ENCODE results near the gene PHEX. TPM values are rescaled to one million over a fixed set of nuclear protein-coding genes. Genes with fewer than 3 reads are reported as not detected.

PHEX gene
- total RNA-seq, 1 donor from 2014 or later = 0.49 TPM

- Histone ChIP-seq H3K9me3 (no peaks in the 10 kb centered on the region), H3K36me3 (no peaks in the 10 kb centered on the region), H3K27ac (no peak overlapping the region), H3K4me1 (no peaks in the 10 kb centered on the region), H3K27me3 (no peaks in the 10 kb centered on the region), H3K4me3 (no peak overlapping the region)
- no peak for DNase-seq (ENCODE audit: extremely low spot score in 2 of 2)
- intact Hi-C loops (cut with DNase I) = no loop called here
- TF ChIP-seq CTCF (IDR thresholded peaks at IDR 0.05) (no peak), POLR2AphosphoS5 (IDR thresholded peaks at IDR 0.05; ENCODE audit: insufficient read depth in 1 of 2, low read depth in 1 of 2) (no peak), POLR2A (IDR thresholded peaks at IDR 0.05) (no peak)
Measured at GRCh38 chrX:22147942-22148341, 115.8 kb downstream of the PHEX start.

- no peaks in the 10 kb centered on the region for H3K27me3 ChIP-seq
- no peaks in the 10 kb centered on the region for H3K36me3 ChIP-seq
- no peaks in the 10 kb centered on the region for H3K4me1 ChIP-seq
- no peak for DNase-seq (ENCODE audit: extremely low spot score in 2 of 2)
- H3K9me3 ChIP-seq = no peaks in the 10 kb centered on the region
- intact Hi-C loops (cut with DNase I) = no loop called here
- H3K4me3 ChIP-seq = no peak overlapping the region
- no peak for TF ChIP-seq CTCF (IDR thresholded peaks at IDR 0.05)
- TF ChIP-seq POLR2A (IDR thresholded peaks at IDR 0.05) = no peak
- TF ChIP-seq POLR2AphosphoS5 (IDR thresholded peaks at IDR 0.05; ENCODE audit: insufficient read depth in 1 of 2, low read depth in 1 of 2) = no peak
- H3K27ac ChIP-seq = no peak overlapping the region
Measured at GRCh38 chrX:22148565-22148964, 116.4 kb downstream of the PHEX start.

- no peaks in the 10 kb centered on the region for H3K9me3 ChIP-seq
- DNase-seq (ENCODE audit: extremely low spot score in 2 of 2) = no peak
- H3K36me3 ChIP-seq = no peaks in the 10 kb centered on the region
- H3K27ac ChIP-seq = no peak overlapping the region
- TF ChIP-seq POLR2AphosphoS5 (IDR thresholded peaks at IDR 0.05; ENCODE audit: insufficient read depth in 1 of 2, low read depth in 1 of 2) (no peak), POLR2A (IDR thresholded peaks at IDR 0.05) (no peak)
- intact Hi-C loops (cut with DNase I) = no loop called here
- H3K4me1 ChIP-seq = no peaks in the 10 kb centered on the region
- H3K4me3 ChIP-seq = no peak overlapping the region
- no peaks in the 10 kb centered on the region for H3K27me3 ChIP-seq
Measured at GRCh38 chrX:22150371-22150770, 118.2 kb downstream of the PHEX start.

- intact Hi-C loops (cut with DNase I) = no loop called here
Measured at GRCh38 chrX:22155126-22155525, 123.0 kb downstream of the PHEX start.

GRCh38 chrX:22159071-22159470, 126.9 kb downstream of the PHEX start:
- no peak for TF ChIP-seq CTCF (IDR thresholded peaks at IDR 0.05)
- TF ChIP-seq POLR2AphosphoS5 (IDR thresholded peaks at IDR 0.05; ENCODE audit: insufficient read depth in 1 of 2, low read depth in 1 of 2) = no peak
- no peak for TF ChIP-seq POLR2A (IDR thresholded peaks at IDR 0.05)
- no peaks in the 10 kb centered on the region for H3K4me1 ChIP-seq
- H3K36me3 ChIP-seq = no peaks in the 10 kb centered on the region
- no peak for DNase-seq (ENCODE audit: extremely low spot score in 2 of 2)
- no peak overlapping the region for H3K4me3 ChIP-seq
- no peaks in the 10 kb centered on the region for H3K27me3 ChIP-seq
- no peaks in the 10 kb centered on the region for H3K9me3 ChIP-seq
- H3K27ac ChIP-seq = no peak overlapping the region
- intact Hi-C loops (cut with DNase I) = no loop called here

More at GRCh38 chrX:22155126-22155525, 123.0 kb downstream of the PHEX start:
- no peaks in the 10 kb centered on the region for H3K36me3 ChIP-seq
- no peak for TF ChIP-seq POLR2AphosphoS5 (IDR thresholded peaks at IDR 0.05; ENCODE audit: insufficient read depth in 1 of 2, low read depth in 1 of 2)
- TF ChIP-seq POLR2A (IDR thresholded peaks at IDR 0.05) = no peak
- TF ChIP-seq CTCF (IDR thresholded peaks at IDR 0.05) = no peak
- H3K9me3 ChIP-seq = no peaks in the 10 kb centered on the region
- H3K4me1 ChIP-seq = no peaks in the 10 kb centered on the region
- DNase-seq (ENCODE audit: extremely low spot score in 2 of 2) = no peak
- no peak overlapping the region for H3K27ac ChIP-seq
- H3K4me3 ChIP-seq = no peak overlapping the region
- H3K27me3 ChIP-seq = no peaks in the 10 kb centered on the region
